HG03064 (cell line): ENCODE data around the gene RNF5.

ENCODE experiments used
- ATAC-seq: cut with Tn5 transposase; IDR thresholded peaks from one replicate; pipeline ENCODE4 v1.9.1; 2021; ENCODE audit warnings: low read depth; ENCODE audit not compliant: unreplicated experiment

RNF5 gene

DNA sequence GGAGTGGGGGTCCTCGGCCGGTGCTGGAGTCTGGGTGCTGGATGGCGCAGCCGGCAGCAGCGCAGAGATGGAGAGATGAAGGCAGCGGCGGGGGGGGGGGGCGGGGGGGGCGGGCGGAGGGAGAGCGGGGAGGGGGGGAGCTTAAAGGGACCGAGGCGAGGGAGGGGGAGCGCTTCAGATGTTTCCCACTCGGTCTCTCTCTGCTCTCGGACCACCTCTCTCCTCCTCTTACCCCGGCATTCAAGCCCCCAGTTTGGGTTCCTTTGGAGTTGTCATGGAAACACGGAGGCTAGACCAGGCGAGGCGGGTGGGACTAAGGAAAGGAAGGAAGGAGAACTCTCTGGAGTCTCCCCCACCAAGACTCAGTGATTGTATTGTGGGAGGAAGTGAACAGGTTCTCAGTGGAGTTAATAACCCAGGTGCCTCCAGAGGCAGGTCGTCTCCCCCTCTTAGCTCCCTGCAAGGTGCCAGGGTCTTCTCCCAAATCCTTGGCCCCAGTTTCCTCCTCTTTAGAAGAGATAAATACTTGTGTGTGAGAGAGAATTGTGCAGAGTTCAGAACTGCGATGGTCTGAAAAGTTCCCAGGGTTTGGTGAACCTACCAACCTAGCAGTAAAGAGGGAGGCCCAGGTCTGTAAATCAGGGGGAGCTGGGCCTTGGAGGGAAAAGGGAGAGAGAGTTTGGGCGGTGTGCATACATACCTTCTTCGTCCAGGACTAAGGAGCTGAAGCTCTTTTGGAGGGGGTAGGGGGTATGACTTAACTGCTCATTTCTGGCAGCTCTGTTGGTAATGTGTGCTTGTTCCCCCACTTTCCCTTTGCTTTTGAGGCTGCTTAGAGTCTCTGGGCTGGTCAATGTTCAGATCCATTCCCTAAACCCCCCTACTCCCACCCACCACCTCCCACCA lies 26.1 kb upstream of the RNF5 start, which contains the start of gene PRRT1:
PRRT1 (minus strand) TSS at position 77 of the 906 bp plus-strand sequence. CDS start 112 bp downstream, outside the sequence.
- ATAC-seq: no peak

DNA sequence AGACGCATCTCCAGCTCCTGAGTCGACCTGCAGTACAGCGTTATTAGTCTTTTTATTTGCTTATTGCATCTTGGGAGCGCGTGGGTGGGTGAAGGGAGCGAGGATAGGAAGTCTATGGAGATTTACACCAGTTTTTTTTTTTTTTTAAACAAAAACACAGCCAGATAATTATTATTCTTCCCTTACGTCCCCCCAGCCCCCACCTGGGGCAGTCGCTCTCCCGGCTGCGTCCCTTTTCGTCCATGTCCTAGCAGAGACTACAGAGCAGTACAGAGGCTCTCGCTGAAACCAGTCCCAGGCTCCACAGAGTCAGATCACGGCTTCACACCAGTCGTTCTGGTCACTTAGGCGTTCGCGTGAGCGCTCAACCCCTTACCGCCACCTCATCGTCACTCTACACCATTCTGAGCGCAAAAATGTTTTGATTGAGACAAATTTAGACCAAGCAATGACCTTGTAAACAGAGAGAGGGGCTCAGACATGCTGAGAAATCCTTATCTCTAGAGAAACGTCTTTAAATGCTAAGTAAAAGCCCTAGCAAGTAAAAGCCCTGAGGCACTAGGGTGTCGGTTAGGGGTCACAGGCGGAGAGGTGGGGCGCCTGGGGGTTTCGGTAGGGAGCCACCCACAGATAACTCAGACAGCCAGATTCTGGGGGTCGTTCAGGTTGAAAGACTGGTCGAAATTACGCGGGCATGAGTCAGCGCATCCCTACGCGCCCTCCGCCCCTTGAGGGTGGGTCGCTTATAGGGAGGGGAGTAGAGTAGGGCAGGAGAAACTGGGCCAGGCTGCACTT lies 25.2 kb upstream of the RNF5 start:
- no peak for ATAC-seq

DNA sequence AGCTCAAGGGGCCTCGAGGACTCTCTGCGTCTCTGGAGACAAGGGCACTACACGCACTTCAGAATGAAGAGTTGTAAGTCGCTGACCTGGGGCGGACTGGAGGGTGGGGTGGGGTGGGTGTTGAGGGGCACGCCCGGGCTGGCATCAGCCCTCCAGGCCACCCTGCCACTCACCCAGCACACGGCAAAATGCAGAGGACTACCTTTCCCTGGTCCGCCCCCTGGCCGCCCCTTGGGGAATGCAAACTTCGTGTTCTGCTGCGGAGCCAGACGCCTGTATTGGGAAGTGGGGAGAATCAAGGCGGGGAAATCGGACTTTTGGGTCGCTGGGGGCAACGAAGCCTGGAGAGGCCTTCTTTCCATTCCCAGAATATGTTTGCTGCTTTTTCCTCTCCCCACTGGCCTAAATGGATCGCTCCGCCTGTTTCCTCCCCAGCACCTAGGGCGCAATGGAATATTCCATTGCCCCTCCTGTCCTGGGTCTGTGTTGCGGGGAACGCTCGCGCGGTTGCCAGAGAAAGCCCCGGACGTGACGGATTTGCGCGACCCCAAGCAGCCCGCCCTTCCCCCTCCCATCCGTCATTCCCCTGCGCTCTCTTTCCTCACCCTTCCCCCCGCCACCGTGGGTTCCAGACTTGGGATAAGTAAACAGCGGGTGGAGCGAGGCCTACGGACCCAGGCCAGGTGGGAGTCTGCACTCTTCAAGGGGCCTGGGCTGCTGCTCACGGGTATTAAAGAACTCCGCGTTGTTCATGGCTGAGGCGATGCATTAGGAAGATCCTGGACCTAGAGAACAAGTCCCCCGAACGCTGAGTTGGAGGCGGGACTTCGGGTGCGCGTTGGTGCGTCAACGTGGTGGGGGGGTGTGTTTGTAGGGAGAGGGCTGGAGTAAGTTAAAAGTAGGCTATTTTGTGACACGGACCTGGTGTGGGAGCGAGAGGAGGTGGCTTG lies 24.4 kb upstream of the RNF5 start, which contains the start of gene PPT2:
PPT2 (plus strand) TSS at position 578 of the 950 bp plus-strand sequence. CDS start 454 bp downstream, outside the sequence.
- no peak for ATAC-seq

DNA sequence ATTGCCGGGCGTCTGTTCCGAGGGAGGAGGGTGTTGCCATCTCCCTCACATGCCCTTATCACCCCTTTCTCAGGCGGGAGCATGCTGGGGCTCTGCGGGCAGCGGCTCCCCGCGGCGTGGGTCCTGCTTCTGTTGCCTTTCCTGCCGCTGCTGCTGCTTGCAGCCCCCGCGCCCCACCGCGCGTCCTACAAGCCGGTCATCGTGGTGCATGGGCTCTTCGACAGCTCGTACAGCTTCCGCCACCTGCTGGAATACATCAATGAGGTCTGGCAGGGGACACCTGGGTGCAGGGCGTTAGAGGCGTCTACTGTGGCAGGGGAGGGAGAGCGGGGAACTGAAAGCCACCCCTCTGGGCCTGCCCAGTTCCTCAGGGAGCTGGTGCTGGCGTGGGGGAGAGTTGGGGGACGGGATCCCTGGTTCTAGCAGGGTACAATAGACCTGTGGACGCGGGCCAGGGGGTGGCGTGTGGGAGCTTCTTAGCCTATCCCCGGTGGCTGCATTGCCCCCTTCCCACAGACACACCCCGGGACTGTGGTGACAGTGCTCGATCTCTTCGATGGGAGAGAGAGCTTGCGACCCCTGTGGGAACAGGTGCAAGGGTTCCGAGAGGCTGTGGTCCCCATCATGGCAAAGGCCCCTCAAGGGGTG lies 23.6 kb upstream of the RNF5 start:
- no peak for ATAC-seq

DNA sequence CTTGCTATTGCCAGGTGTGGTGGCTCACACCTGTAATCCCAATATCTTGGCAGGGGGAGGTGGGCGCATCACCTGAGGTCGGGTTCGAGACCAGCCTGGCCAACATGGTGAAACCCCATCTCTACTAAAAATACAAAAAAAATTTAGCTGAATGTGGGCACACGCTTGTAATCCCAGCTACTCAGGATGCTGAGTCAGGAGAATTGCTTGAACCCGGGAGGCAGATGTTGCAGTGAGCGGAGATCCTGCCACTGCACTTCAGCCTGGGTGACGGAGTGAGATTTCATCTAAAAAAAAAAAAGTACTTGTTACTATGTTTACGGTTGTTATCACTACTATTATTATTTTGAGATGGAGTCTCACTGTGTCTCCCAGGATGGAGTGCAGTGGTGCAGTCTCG lies 21.3 kb upstream of the RNF5 start:
- no peak for ATAC-seq

DNA sequence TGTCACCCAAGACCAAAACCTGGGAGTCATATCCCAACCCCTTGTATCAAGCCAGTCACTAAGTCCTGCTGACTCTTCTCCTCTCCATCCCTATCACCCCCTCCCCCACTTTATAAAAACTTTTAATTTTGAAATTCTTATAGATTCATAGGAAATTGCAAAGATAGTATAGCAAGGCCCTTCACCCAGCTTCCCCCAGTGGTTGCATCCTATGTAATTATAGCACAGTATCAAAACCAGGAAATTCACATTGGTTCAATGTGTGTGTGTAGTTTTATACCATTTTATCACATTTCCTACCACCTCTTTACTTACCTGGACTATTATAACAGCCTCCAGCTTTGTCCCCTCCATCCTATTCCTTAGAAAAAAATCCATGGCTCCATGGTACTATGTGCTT lies 20.2 kb upstream of the RNF5 start:
- no peak for ATAC-seq

DNA sequence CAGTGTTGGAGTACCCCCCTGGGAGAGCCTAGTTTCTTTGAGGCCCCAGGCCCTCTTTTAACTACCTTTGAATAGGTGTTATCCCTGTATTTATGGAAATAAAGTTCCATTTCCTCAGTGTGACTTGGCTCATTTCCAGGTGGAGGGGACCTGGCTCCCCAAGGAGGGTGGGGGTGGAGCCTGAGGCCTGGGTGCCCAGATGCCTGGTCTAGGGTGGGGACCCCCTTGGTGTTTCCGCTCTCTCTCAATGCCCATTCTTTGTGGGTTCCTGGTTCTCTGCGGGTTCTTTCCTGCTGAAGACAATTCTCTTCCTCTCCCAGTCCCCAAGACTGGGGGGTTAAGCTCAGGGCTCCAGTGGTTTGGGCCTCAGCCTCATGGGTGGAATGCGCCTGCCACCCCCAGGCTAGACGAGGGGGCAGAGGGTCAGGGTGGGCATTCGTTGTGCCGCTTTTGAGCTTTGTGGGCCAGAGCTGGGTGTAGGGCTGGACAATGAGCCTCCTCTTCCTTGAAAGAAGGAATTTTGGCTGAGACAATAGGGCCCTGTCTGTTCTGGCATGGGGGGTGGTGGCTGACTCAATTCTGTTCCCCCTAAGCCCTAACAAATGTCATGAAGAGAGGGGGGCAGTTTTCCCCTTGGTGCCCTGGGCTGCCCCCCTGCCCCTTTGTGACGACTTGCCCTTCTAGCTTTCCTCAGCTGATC lies 14.5 kb upstream of the RNF5 start:
- no peak for ATAC-seq

DNA sequence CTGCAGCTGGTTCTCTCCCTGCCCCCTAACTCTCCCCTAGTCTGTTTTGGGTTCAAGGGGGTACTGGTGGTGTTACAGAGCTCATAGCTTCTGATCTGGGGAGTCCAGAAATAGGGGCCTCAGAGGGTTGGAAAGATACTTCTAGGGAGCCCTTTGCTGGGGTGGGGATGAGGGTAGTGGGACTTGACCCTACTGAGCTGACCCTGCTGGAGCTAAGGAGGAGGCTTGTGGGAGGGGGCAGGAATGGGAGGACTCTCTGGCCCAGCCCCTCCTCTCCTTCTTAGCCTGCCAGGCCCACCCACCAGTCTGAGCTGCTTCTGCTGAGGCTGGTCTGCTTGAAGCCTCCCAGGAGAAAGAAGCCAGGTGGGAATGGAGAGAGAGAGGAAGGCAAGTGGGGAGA lies 13.9 kb upstream of the RNF5 start, which contains the start of gene EGFL8:
EGFL8 (plus strand) TSS at position 301 of the 400 bp plus-strand sequence. CDS start 1,571 bp downstream, outside the sequence.
- no peak for ATAC-seq

DNA sequence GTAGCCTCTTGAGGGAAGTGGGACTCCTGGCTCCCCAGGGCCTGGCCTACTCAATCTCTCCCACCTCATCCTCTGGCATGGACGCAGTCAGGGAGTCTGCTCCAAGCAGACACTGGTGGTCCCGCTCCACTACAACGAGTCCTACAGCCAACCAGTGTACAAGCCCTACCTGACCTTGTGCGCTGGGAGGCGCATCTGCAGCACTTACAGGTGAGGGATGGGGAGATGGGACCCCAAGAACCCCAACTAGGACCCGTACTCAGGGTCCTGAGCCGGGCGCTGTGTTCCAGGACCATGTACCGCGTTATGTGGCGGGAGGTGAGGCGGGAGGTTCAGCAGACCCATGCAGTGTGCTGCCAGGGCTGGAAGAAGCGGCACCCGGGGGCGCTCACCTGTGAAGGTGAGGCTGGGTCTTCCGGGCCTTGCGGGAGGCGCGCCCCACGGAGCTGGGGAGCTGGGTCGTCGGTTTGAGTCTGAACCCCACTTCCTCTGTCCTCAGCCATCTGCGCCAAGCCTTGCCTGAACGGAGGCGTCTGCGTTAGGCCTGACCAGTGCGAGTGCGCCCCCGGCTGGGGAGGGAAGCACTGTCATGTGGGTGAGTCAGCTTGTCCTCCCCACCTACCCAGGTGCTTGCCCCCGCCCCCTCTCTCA lies 11.7 kb upstream of the RNF5 start:
- no peak for ATAC-seq

DNA sequence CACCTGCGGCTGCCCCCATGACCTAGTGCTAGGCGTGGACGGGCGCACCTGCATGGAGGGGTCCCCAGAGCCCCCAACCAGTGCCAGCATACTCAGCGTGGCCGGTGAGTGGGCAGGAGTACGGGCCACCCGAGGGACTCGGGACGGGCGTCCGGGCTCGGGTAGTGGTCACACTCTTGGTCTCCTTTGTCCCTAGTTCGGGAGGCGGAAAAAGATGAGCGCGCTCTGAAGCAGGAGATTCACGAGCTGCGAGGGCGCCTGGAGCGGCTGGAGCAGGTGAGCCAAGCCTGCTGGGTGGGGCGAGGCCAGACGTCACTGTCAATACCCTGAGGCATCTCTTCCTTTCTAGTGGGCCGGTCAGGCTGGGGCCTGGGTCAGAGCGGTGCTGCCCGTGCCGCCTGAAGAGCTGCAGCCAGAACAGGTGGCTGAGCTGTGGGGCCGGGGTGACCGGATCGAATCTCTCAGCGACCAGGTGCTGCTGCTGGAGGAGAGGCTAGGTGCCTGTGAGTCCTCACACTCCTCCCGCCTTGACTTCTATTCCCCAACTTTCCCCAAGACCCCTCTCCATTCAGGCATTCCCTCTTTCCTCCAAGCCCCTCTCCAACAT lies 10.9 kb upstream of the RNF5 start:
- ATAC-seq: no peak

DNA sequence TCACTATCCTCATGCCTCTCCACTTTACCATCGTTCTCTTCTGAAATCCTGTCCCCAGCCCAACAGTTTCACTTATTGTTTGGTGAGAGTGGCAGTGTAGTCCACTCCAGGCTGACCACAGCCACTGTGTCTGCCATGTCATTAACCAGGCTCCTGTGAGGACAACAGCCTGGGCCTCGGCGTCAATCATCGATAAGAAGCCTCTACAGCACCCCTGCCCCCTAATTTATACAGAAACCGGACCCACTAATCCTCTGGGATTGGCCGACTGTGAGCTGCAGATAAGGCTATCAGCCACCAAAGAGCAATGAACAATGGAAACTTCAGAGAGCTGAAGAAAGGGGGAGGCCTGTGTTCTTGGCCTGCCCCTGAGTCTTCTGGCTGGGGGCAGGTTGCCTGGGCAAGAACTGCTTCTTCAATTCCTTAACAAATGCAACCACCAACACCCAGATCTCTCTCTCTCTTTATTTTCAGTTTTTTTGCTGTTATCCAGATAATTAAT lies 10.4 kb upstream of the RNF5 start:
- ATAC-seq: no peak

DNA sequence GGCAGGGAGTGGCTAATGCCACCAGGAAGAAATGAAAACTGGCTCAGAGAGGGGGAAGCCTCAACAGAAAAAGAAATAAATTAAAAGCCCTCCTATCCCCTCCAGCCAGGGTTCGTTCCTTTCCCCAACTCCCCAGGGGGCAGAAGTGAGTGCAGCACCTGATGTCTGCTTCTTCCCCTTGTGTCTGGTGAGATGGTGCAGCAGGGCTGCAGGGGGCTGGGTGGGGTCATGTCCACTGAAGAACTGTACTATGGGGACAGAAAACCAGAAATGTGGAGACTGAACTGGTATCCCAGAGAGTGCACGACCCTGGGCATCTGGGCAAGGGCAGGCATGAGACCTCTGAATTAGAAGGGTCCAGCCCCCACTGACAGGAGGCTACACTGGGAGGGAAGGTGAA lies 9.9 kb upstream of the RNF5 start:
- ATAC-seq: no peak

DNA sequence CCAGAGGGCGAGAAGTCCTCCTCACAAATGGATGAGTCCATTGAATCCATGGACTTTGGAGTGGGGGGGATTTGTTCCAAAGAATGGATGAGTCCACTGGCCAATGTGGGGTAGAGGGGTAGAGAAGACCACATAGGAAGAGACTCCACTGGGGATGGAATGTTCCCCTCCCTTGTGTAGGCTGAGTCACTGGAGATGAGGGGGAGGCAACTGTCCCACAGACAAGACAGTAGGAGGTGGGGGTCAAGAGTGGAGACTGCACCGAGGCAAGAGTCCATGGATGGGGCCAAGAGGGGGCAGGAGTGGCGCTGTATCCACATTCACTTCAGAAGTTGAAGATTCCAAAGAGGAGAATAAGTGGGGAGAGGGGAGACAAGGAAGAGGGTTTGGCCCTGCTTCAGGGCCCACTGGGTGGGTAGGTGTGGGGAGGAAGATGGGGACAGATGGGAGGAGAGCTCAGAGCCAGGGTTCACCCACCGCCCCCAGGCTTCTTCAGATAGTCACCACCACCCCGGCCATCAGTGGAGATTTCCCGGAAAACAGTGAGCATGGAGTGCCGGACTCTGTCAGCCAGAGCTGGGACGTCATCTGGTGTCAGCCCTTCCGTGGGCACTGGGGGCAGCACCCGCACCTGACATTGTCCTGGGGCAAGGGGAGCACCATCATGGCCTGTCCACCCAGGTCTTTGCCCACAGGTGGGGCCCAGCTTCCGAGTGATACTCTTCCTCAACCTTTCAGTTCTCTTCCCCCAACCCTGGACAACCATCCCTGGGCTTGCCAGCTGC lies 9.2 kb upstream of the RNF5 start:
- no peak for ATAC-seq

DNA sequence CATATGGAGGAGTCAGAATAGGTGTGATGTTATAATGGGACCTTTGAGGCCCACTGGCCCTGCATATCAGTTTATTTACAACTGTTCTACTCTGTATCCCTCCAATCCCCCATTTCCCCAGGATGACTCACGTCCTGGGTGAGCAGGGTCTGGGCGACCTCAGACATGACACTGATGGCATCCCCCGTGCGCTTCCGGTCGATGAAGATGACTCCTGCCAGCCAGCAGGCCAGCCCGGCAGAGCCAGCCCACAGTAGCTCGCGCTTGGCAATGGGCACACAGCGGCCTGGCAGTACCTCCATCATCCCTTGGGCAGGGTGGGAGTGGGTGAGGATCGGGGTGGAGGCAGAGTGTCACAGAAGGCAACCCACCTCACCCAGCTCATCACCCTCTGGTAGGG lies 7.9 kb upstream of the RNF5 start:
- ATAC-seq: no peak

DNA sequence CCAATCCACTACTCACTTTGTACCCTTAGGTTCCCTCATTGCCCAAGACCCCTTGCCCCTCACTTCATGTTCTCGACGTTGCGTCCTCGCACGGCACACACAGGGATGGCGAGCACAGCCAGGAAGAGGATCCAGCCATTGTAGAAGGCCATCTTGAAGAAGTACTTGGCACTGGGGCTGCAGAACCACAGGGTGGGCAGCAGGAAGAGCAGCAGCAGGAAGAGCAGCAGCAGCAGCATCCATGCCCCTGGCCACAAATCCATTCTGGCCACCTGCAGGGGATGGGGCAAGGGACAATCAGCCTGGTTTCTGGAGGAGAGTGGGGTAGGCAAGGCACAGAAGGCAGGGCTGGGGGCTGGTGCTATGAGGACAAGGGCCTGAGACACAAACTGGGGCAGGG lies 7.0 kb upstream of the RNF5 start:
- ATAC-seq: no peak

DNA sequence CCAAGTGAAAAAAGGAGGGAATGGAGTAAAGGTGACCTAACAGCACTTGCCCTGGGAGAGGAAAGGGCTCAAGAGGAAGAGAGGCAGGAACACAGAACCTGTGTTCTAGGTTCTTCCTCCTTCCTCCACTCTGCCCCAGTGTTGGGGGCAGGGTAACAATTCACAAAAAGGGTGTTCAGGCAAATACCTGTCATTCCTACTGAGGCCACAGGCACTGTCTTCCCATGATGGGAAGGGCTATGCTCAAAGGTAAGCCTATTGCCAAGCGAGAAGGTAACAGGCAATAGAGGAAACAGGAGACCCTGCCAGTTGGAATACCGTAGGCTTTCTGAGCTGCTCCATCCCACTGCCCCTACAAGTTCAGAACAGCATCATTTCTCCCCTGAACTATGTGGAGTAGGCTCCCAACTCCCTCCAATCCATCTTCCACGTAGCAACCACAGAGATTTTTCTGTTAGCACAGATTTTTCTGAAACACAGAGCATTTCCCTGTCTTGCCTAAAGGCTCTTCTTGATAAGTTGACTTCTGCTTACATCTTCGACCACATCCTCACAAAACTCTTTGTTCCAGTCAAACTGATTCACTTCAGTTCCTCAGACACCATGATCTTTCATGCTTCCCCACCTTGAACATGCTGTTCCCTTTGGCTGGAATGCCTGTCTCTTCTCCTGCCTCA lies 5.0 kb upstream of the RNF5 start:
- ATAC-seq: no peak

DNA sequence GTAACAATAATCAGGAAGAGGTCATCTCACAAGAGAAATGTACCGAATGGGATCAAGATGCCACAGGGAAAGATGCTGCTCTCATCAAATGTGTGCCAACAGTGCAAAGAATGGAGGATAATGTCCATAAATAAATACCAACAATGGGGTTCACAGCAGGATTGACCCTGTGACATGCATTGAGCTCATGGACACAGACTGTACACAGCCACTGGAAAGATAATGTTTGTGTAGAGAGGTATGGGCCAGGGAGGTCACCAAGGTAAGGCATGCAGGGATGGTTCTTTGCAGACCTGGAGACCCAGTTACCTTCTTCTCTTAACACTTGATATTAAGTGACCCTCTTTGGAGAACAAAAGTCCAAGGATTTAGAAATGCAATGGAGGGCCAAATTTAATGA lies 3.8 kb upstream of the RNF5 start:
- no peak for ATAC-seq
